ENCODE results near the gene BANF1. TPM values are rescaled to one million over a fixed set of nuclear protein-coding genes. Genes with fewer than 3 reads are reported as not detected.

BANF1 gene
- total and polyA plus RNA-seq, 2 of the 13 experiments (the other 11 are each of a cell fraction or from before 2014, with no cell fraction given) = 40.5 to 86.5 TPM

DNA sequence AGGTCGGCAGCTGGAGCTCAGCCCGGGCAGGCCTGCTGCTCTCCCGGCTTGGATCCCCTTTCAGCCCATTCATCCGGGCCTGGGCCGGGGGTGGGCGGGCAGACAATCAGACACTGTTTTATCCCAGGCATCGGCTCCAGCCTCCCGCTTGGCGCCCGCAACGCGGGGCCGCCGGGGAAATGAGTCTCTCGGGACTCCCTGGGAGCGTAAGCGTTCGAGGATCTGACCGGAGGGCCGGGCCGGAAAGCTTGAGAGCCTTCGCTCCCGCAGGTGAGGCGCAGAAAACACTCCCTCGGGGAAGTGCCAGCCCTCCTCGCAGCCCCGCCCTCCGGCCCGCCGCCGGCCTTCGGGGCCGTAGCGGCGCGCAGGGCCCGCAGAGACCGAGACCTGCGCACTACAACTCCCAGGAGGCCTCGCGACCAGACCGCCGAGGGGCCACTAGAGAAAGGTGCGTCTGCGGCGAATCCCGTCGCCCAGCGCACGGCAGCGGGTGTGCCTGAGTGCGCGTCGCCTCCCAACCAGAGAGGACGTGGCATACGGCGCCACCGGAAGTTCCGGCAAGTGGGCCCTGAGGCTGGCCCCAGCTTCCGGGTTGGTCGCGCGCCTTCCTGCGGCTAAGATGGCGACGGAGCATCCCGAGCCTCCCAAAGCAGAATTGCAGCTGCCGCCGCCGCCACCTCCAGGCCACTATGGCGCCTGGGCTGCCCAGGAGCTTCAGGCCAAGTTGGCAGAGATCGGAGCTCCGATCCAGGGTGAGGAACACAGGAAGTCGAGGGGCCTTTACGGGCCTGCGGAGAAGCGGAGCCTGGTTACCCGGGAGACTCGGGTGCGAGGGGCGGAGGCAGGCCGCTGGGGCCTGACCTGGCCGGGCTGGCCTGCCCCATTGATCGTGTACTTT lies 49.7 kb downstream of the BANF1 start, which contains the start of gene SF3B2 (continued):
- TF ChIP-seq, protein P1, sequence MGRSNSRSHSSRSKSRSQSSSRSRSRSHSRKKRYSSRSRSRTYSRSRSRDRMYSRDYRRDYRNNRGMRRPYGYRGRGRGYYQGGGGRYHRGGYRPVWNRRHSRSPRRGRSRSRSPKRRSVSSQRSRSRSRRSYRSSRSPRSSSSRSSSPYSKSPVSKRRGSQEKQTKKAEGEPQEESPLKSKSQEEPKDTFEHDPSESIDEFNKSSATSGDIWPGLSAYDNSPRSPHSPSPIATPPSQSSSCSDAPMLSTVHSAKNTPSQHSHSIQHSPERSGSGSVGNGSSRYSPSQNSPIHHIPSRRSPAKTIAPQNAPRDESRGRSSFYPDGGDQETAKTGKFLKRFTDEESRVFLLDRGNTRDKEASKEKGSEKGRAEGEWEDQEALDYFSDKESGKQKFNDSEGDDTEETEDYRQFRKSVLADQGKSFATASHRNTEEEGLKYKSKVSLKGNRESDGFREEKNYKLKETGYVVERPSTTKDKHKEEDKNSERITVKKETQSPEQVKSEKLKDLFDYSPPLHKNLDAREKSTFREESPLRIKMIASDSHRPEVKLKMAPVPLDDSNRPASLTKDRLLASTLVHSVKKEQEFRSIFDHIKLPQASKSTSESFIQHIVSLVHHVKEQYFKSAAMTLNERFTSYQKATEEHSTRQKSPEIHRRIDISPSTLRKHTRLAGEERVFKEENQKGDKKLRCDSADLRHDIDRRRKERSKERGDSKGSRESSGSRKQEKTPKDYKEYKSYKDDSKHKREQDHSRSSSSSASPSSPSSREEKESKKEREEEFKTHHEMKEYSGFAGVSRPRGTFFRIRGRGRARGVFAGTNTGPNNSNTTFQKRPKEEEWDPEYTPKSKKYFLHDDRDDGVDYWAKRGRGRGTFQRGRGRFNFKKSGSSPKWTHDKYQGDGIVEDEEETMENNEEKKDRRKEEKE (IDR thresholded peaks at IDR 0.05) = no peak
- TF ChIP-seq, protein P2, sequence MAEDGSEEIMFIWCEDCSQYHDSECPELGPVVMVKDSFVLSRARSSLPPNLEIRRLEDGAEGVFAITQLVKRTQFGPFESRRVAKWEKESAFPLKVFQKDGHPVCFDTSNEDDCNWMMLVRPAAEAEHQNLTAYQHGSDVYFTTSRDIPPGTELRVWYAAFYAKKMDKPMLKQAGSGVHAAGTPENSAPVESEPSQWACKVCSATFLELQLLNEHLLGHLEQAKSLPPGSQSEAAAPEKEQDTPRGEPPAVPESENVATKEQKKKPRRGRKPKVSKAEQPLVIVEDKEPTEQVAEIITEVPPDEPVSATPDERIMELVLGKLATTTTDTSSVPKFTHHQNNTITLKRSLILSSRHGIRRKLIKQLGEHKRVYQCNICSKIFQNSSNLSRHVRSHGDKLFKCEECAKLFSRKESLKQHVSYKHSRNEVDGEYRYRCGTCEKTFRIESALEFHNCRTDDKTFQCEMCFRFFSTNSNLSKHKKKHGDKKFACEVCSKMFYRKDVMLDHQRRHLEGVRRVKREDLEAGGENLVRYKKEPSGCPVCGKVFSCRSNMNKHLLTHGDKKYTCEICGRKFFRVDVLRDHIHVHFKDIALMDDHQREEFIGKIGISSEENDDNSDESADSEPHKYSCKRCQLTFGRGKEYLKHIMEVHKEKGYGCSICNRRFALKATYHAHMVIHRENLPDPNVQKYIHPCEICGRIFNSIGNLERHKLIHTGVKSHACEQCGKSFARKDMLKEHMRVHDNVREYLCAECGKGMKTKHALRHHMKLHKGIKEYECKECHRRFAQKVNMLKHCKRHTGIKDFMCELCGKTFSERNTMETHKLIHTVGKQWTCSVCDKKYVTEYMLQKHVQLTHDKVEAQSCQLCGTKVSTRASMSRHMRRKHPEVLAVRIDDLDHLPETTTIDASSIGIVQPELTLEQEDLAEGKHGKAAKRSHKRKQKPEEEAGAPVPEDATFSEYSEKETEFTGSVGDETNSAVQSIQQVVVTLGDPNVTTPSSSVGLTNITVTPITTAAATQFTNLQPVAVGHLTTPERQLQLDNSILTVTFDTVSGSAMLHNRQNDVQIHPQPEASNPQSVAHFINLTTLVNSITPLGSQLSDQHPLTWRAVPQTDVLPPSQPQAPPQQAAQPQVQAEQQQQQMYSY (CRISPR knock-in tag; IDR thresholded peaks at IDR 0.05) = no peak
- TF ChIP-seq DR1 (CRISPR knock-in tag; IDR thresholded peaks at IDR 0.05) = peak; percentile 66; the same call in 1 of the 2 replicates
- no peak for TF ChIP-seq ZNF737 (CRISPR knock-in tag; IDR thresholded peaks at IDR 0.05; ENCODE audit: borderline replicate concordance)
- 0 out of 2 replicates have a peak, but pooled peaks have one; percentile 23 for TF ChIP-seq RNF2 (conservative IDR thresholded peaks at IDR 0.05; ENCODE audit: low read depth)
- TF ChIP-seq HHEX (CRISPR knock-in tag; IDR thresholded peaks at IDR 0.05) = no peak
- TF ChIP-seq, protein P3, sequence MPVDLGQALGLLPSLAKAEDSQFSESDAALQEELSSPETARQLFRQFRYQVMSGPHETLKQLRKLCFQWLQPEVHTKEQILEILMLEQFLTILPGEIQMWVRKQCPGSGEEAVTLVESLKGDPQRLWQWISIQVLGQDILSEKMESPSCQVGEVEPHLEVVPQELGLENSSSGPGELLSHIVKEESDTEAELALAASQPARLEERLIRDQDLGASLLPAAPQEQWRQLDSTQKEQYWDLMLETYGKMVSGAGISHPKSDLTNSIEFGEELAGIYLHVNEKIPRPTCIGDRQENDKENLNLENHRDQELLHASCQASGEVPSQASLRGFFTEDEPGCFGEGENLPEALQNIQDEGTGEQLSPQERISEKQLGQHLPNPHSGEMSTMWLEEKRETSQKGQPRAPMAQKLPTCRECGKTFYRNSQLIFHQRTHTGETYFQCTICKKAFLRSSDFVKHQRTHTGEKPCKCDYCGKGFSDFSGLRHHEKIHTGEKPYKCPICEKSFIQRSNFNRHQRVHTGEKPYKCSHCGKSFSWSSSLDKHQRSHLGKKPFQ (CRISPR knock-in tag; IDR thresholded peaks at IDR 0.05; ENCODE audit: insufficient replicate concordance) = peak; percentile 88
- TF ChIP-seq ZNF232 (CRISPR knock-in tag; IDR thresholded peaks at IDR 0.05; ENCODE audit: borderline replicate concordance) = no peak
- TF ChIP-seq ZNF530 (CRISPR knock-in tag; IDR thresholded peaks at IDR 0.05; ENCODE audit: low read depth) = no peak
- TF ChIP-seq NR2F6 (IDR thresholded peaks at IDR 0.05) = peak; percentile 18; the same call in 1 of the 2 replicates
- peak; percentile 16; the same call in 1 of the 2 replicates for TF ChIP-seq NR2F6 (CRISPR knock-in tag; IDR thresholded peaks at IDR 0.05)
- peak; percentile 17; the same call in 1 of the 2 replicates for TF ChIP-seq HNRNPL (IDR thresholded peaks at IDR 0.05; ENCODE audit: low read depth, low read length)
- peak; percentile 78; the same call in 1 of the 2 replicates for TF ChIP-seq ZSCAN25 (CRISPR knock-in tag; IDR thresholded peaks at IDR 0.05)
- TF ChIP-seq ZNF644 (CRISPR knock-in tag; IDR thresholded peaks at IDR 0.05; ENCODE audit: low read depth) = no peak
- no peak for TF ChIP-seq SCMH1 (CRISPR knock-in tag; IDR thresholded peaks at IDR 0.05; ENCODE audit: borderline replicate concordance)
- no peak for TF ChIP-seq CERS6 (CRISPR knock-in tag; IDR thresholded peaks at IDR 0.05)
- TF ChIP-seq NFRKB (IDR thresholded peaks at IDR 0.05) = peak; percentile 59; the same call in 1 of the 2 replicates
- TF ChIP-seq SMARCC2 (IDR thresholded peaks at IDR 0.05) = no peak
- peak; percentile 87; the same call in 1 of the 2 replicates for TF ChIP-seq ZFP1 (CRISPR knock-in tag; IDR thresholded peaks at IDR 0.05)

Measured in HepG2 (cell line).